ENCODE data around the gene SETBP1.

DNA sequence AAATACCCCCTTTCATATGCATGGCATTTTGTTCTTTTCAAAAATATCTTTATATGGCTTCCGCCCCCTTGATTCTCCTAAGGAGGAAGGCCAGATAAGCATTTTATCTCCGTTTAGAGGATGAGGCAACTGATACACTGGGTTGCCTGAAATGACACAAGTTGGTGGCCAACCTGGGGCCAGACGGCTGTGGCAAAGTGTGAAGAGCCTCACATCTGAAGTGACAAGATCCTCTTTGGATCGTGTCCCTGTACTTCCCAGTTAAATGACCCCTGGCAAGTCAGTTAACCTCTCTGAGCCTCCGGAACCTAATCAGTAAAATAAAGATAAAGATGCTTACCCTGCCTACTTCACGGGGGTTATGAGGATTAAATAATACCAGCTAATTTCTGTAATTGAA, 4.6 kb downstream of the SETBP1 start:
- TF ChIP-seq CTCF (IDR thresholded peaks at IDR 0.05; ENCODE audit: low read depth, low read length): no peak
- no peak for TF ChIP-seq POLR2A (IDR thresholded peaks at IDR 0.05; ENCODE audit: extremely low read depth, insufficient read length)

All from NB4 (cell line).